Brain microvascular endothelial cell (primary cell): Measurements from ENCODE around the gene TEX55.

Experiments used
- DNase-seq: peaks from one replicate; pipeline ENCODE4 v3.0.0-alpha.2; 2020
- H3K27ac ChIP-seq: fragments of 250-450 bp; sonication (Bioruptor Pico); 2 replicates; pipeline ENCODE4 v1.5.1; 2020; ENCODE audit warnings: mild to moderate bottlenecking, moderate library complexity
- H3K27me3 ChIP-seq: fragments of 250-450 bp; sonication (Bioruptor Pico); replicated peaks from 2 replicates; pipeline ENCODE4 v1.5.1; 2020; ENCODE audit warnings: mild to moderate bottlenecking
- H3K36me3 ChIP-seq: fragments of 250-450 bp; sonication (Bioruptor Pico); replicated peaks from 2 replicates; pipeline ENCODE4 v1.5.1; 2020; ENCODE audit warnings: mild to moderate bottlenecking
- H3K4me3 ChIP-seq: 2 replicates; pipeline ENCODE4 v1.5.1; 2011; ENCODE audit warnings: low read depth, mild to moderate bottlenecking, control low read depth, low read length, moderate library complexity
- CTCF ChIP-seq: IDR thresholded peaks from 2 replicates; pipeline ENCODE4 v1.5.1; 2011; ENCODE audit warnings: low read depth, mild to moderate bottlenecking, moderate library complexity, low read length, control low read depth, inconsistent platforms; ENCODE audit errors: missing control alignments
- in situ Hi-C: cut with HindIII; loops from 2 replicates; pipeline ENCODE4 v1.10.0; 2017; ENCODE audit warnings: low sequenced_read_pairs, low pct_ligation_motif_present

Gene TEX55

GRCh38 chr3:119194237-119195150, 48.5 kb downstream of the TEX55 start:
- H3K4me3 ChIP-seq = no peak overlapping the region
- in situ Hi-C loops = no loop called here
- no peaks in the 10 kb centered on the region for H3K36me3 ChIP-seq
- H3K27ac ChIP-seq = no peak overlapping the region
- TF ChIP-seq CTCF = no peak
- DNase-seq = no peak
- H3K27me3 ChIP-seq = no peaks in the 10 kb centered on the region

- no peaks in the 10 kb centered on the region for H3K36me3 ChIP-seq
- DNase-seq = no peak
- TF ChIP-seq CTCF = no peak
- H3K27ac ChIP-seq = no peak overlapping the region
- H3K27me3 ChIP-seq = no peaks in the 10 kb centered on the region
- in situ Hi-C loops = no loop called here
- no peak overlapping the region for H3K4me3 ChIP-seq
Measured at GRCh38 chr3:119195151-119195476, 49.1 kb downstream of the TEX55 start.

- Histone ChIP-seq H3K36me3 (no peaks in the 10 kb centered on the region), H3K27me3 (no peaks in the 10 kb centered on the region), H3K4me3 (no peak overlapping the region), H3K27ac (no peak overlapping the region)
- in situ Hi-C loops = no loop called here
- no peak for DNase-seq
- no peak for TF ChIP-seq CTCF
Measured at GRCh38 chr3:119195911-119196310, 49.9 kb downstream of the TEX55 start.
